Keratinocyte (primary cell): ENCODE data around the gene HOXC11. TPM values are rescaled to one million over a fixed set of nuclear protein-coding genes. Genes with fewer than 3 reads are reported as not detected.

ENCODE experiments used
- DNase-seq: peaks from one replicate; pipeline ENCODE4 v3.0.0-alpha.2; 2011; ENCODE audit warnings: low read depth, missing footprints, low spot score
- FAIRE-seq: peaks from 2 replicates; lab custom pipeline; 2011; peaks lifted over from hg19 to GRCh38; lab: Jason Lieb, UNC
- H2AFZ ChIP-seq: 2 replicates; pipeline ENCODE4 v1.6.0; 2012; ENCODE audit warnings: low read length, control low read depth, inconsistent platforms; ENCODE audit not compliant: control insufficient read depth
- H3K27ac ChIP-seq: 2 replicates; pipeline ENCODE4 v1.5.1; 2011; ENCODE audit warnings: low read length; ENCODE audit not compliant: control insufficient read depth, insufficient read depth
- H3K27me3 ChIP-seq: 3 replicates; pipeline ENCODE4 v1.6.0; 2011; ENCODE audit warnings: low read length; ENCODE audit not compliant: control insufficient read depth, insufficient read depth; ENCODE audit errors: extremely low read depth
- H3K36me3 ChIP-seq, 2 experiments: 2 replicates in 1 of 2; 3 replicates in 1 of 2; pipeline ENCODE4 v1.5.1; 2011; ENCODE audit warnings: low read length in 2 of 2, mild to moderate bottlenecking in 1 of 2; ENCODE audit not compliant: control insufficient read depth in 2 of 2, insufficient read depth in 2 of 2; ENCODE audit errors: extremely low read depth in 1 of 2
- H3K4me1 ChIP-seq: 3 replicates; pipeline ENCODE4 v1.5.1; 2011; ENCODE audit warnings: low read length; ENCODE audit not compliant: control insufficient read depth, insufficient read depth; ENCODE audit errors: extremely low read depth
- H3K4me2 ChIP-seq: 3 replicates; pipeline ENCODE4 v1.6.0; 2011; ENCODE audit warnings: low read depth, low read length; ENCODE audit not compliant: control insufficient read depth, insufficient read depth; ENCODE audit errors: extremely low read depth
- H3K4me3 ChIP-seq, 3 experiments: fragments of 200-600 bp in 1 of 3; sonication (generic) in 1 of 3; 2 replicates in 2 of 3; 3 replicates in 1 of 3; pipeline ENCODE4 v1.5.1; 2011 to 2016; ENCODE audit warnings: low read length in 3 of 3, mild to moderate bottlenecking in 3 of 3, control low read depth in 2 of 3, inconsistent platforms in 1 of 3, low read depth in 1 of 3, mixed read lengths in 1 of 3, mixed run types in 1 of 3, moderate library complexity in 1 of 3; ENCODE audit not compliant: control insufficient read depth in 2 of 3, insufficient read depth in 2 of 3; ENCODE audit errors: extremely low read depth in 1 of 3
- H3K79me2 ChIP-seq: 2 replicates; pipeline ENCODE4 v1.6.0; 2012; ENCODE audit warnings: low read length; ENCODE audit not compliant: control insufficient read depth, insufficient read depth
- H3K9ac ChIP-seq: 3 replicates; pipeline ENCODE4 v1.6.0; 2011; ENCODE audit warnings: low read length; ENCODE audit not compliant: control insufficient read depth, insufficient read depth; ENCODE audit errors: extremely low read depth
- H3K9me1 ChIP-seq: 3 replicates; pipeline ENCODE4 v1.6.0; 2011; ENCODE audit warnings: low read length; ENCODE audit not compliant: control insufficient read depth, insufficient read depth; ENCODE audit errors: extremely low read depth
- H3K9me3 ChIP-seq: 2 replicates; pipeline ENCODE4 v1.5.1; 2012; ENCODE audit warnings: low read depth, low read length; ENCODE audit not compliant: control insufficient read depth
- H4K20me1 ChIP-seq: 3 replicates; pipeline ENCODE4 v1.6.0; 2011; ENCODE audit warnings: low read length; ENCODE audit not compliant: control insufficient read depth, insufficient read depth; ENCODE audit errors: extremely low read depth
- EZH2 ChIP-seq: IDR thresholded peaks from one replicate; pipeline ENCODE4 v1.6.1; 2012; ENCODE audit warnings: inconsistent platforms, mild to moderate bottlenecking, low read length, moderate library complexity
- dilution Hi-C: fragments of 300-500 bp; cut with MboI; formaldehyde crosslinking; loops from one replicate; pipeline ENCODE4 v1.7.0; 2020; ENCODE audit warnings: low sequenced_read_pairs; ENCODE audit not compliant: extremely low pct_ligation_motif_present
- polyA plus RNA-seq, 5 experiments: library from polyadenylated mRNA; depleted of rRNA in 3 of 5; stranded (reverse) in 3 of 5; stranded (forward) in 1 of 5; unstranded in 1 of 5; fragments of >200 nt; gene quantifications; 1 replicate in 1 of 5; 2 replicates in 3 of 5; 3 replicates in 1 of 5; pipeline versions ENCODE4 v1.2.1 to v1.2.3, GENCODE V29; 2011 to 2012; ENCODE audit warnings: missing spikeins in 2 of 5, low read depth in 1 of 5, low replicate concordance in 1 of 5
- TF ChIP-seq, protein P1 (sequence below), 3 experiments: IDR thresholded peaks in 1 of 3; conservative IDR thresholded peaks in 1 of 3; optimal IDR thresholded peaks in 1 of 3; 2 replicates in 2 of 3; 3 replicates in 1 of 3; pipeline versions ENCODE3 to v1.5.1; 2011; ENCODE audit warnings: low read length in 3 of 3, mild to moderate bottlenecking in 3 of 3, moderate library complexity in 2 of 3, control low read depth in 1 of 3, inconsistent platforms in 1 of 3; ENCODE audit not compliant: insufficient read depth in 2 of 3; ENCODE audit errors: extremely low read depth in 1 of 3

Gene HOXC11
- polyA plus RNA-seq, 1 donor (not counting 4 experiments of a cell fraction or from before 2014, with no cell fraction given), result 1.6 TPM

DNA sequence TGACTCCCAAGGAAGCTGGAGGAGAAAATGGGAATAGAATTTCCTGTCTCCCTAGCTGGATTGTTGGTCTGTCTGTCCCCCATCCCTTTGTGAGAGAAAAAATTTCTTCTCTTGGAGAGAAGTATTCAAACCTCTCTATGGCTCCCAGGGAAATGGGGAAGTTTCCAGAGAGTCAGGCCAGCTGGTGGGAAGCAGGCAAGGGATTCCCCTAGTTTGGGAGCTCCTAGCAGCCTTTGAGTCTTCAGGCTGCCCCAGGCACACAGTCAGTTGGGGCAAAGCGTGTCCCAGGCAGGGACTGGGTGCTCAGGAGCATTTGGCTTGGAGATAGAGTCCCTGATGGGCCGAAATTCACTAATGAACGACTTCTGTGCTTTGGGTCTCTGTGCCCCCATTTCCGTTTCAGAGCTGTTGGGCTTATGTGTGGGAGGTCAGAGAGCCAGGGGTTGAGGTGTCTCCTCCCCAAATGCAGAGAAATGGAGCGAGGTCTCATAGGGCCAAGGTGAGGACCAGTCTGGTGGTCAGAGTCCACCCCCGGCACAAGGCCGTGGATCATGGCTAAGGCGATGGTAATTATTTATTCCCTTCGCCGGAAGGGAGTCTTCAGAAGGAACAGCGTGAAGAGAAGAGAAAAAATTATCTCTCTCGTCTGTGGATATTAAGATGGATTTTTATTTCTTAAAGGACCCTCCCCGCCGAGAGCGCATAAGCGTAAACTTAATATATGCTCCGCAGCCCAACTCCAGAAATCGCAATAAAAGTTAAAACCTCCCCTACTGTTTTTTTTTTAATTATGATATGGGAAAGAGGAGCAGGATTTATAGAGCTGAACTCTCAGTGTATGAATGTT, 20.5 kb downstream of the HOXC11 start:
- peak overlapping the region in 2 of 3 experiments; percentile 45 to 89 for H3K4me3 ChIP-seq

DNA sequence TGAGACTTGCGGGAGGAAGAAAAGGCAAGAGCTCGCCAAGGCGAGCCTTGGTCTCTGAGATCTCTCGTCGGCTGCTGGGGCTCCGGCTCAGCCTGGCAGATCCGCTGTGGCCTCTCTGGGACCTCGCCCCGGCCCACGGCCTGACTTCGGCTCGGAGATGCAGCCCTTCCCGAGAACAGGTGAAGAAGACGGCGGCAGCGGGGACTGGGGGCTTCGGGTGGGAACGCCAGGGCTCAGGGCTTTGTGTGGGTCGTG, 21.0 kb downstream of the HOXC11 start:
- H3K4me2 ChIP-seq, result peak overlapping the region; percentile 98
- peaks cover 34% of the 10 kb centered on the region for H3K4me1 ChIP-seq
- H3K9me3 ChIP-seq, result no peaks in the 10 kb centered on the region
- dilution Hi-C loops, result no loop called here
- FAIRE-seq (no peak), DNase-seq (no peak)
- no peaks in the 10 kb centered on the region for H3K27me3 ChIP-seq
- peak overlapping the region; percentile 95 for H3K27ac ChIP-seq
- peak overlapping the region; percentile 45 to 90 (median 89) for H3K4me3 ChIP-seq
- H4K20me1 ChIP-seq, result no peaks in the 10 kb centered on the region
- H3K9ac ChIP-seq, result peak overlapping the region; percentile 97
- H3K36me3 ChIP-seq, result peaks cover 0 to 2% of the 10 kb centered on the region in 2 experiments
- H3K79me2 ChIP-seq, result peaks cover 97% of the 10 kb centered on the region
- H2AFZ ChIP-seq, result no peak overlapping the region
- no peaks in the 10 kb centered on the region for H3K9me1 ChIP-seq
- TF ChIP-seq EZH2, result no peak
- TF ChIP-seq, protein P1, sequence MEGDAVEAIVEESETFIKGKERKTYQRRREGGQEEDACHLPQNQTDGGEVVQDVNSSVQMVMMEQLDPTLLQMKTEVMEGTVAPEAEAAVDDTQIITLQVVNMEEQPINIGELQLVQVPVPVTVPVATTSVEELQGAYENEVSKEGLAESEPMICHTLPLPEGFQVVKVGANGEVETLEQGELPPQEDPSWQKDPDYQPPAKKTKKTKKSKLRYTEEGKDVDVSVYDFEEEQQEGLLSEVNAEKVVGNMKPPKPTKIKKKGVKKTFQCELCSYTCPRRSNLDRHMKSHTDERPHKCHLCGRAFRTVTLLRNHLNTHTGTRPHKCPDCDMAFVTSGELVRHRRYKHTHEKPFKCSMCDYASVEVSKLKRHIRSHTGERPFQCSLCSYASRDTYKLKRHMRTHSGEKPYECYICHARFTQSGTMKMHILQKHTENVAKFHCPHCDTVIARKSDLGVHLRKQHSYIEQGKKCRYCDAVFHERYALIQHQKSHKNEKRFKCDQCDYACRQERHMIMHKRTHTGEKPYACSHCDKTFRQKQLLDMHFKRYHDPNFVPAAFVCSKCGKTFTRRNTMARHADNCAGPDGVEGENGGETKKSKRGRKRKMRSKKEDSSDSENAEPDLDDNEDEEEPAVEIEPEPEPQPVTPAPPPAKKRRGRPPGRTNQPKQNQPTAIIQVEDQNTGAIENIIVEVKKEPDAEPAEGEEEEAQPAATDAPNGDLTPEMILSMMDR (optimal IDR thresholded peaks at IDR 0.05 in 1 of 3, IDR thresholded peaks at IDR 0.05 in 1 of 3, conservative IDR thresholded peaks at IDR 0.05 in 1 of 3; ENCODE audit: extremely low read depth in 1 of 3, insufficient read depth in 2 of 3, low read length in 3 of 3), result no peak

More for the DNA sequence above, 20.5 kb downstream of the HOXC11 start:
- Histone ChIP-seq H3K4me1 (peaks cover 35% of the 10 kb centered on the region), H3K9ac (peak overlapping the region; percentile 97), H3K36me3 (peaks cover 0 to 2% of the 10 kb centered on the region in 2 experiments), H3K27ac (peak overlapping the region; percentile 95), H3K9me3 (no peaks in the 10 kb centered on the region), H3K9me1 (no peaks in the 10 kb centered on the region), H4K20me1 (no peaks in the 10 kb centered on the region), H3K4me2 (peak overlapping the region; percentile 98), H3K79me2 (peaks cover 97% of the 10 kb centered on the region), H3K27me3 (no peaks in the 10 kb centered on the region), H2AFZ (no peak overlapping the region)
- dilution Hi-C loops, result no loop called here
- no peak for DNase-seq
- TF ChIP-seq, protein P1 (optimal IDR thresholded peaks at IDR 0.05 in 1 of 3, IDR thresholded peaks at IDR 0.05 in 1 of 3, conservative IDR thresholded peaks at IDR 0.05 in 1 of 3; ENCODE audit: extremely low read depth in 1 of 3, insufficient read depth in 2 of 3, low read length in 3 of 3), result no peak
- TF ChIP-seq EZH2, result no peak
- FAIRE-seq, result no peak
